Neural cell (in vitro differentiated cells): ENCODE measurements around the gene NOD1. TPM values are rescaled to one million over a fixed set of nuclear protein-coding genes. Genes with fewer than 3 reads are reported as not detected.

Experiments used
- H2AFZ ChIP-seq: fragments of 200-600, 300-800 bp; sonication (generic), shearing (Covaris generic); 2 replicates; pipeline ENCODE4 v1.6.0; 2014; ENCODE audit warnings: low read depth, mild to moderate bottlenecking, antibody characterized with exemption, low read length, moderate library complexity
- H3F3A ChIP-seq: fragments of 200-600 bp; shearing (Covaris generic); 2 replicates; pipeline ENCODE4 v1.6.1; 2016; ENCODE audit warnings: mild to moderate bottlenecking, moderate library complexity, mixed read lengths, antibody characterized with exemption, low read length; ENCODE audit not compliant: insufficient read depth, poor library complexity, severe bottlenecking
- H3K27ac ChIP-seq: fragments of 200-600, 300-800 bp; sonication (generic), shearing (Covaris generic); 2 replicates; pipeline ENCODE4 v1.5.1; 2014; ENCODE audit warnings: mild to moderate bottlenecking, low read length, moderate library complexity
- H3K27me3 ChIP-seq: fragments of 300-800, 200-600 bp; sonication (generic), shearing (Covaris generic); 2 replicates; pipeline ENCODE4 v1.6.0; 2014; ENCODE audit warnings: mild to moderate bottlenecking, low read depth, low read length, moderate library complexity; ENCODE audit not compliant: insufficient read depth
- H3K36me3 ChIP-seq: fragments of 300-800, 200-600 bp; sonication (generic), shearing (Covaris generic); 2 replicates; pipeline ENCODE4 v1.5.1; 2014; ENCODE audit warnings: mild to moderate bottlenecking, antibody characterized with exemption, low read length, moderate library complexity; ENCODE audit not compliant: insufficient read depth
- H3K4me2 ChIP-seq: fragments of 300-800, 200-600 bp; sonication (generic), shearing (Covaris generic); 2 replicates; pipeline ENCODE4 v1.6.0; 2014; ENCODE audit warnings: mild to moderate bottlenecking, low read length
- H3K4me3 ChIP-seq: fragments of 300-800, 200-600 bp; sonication (generic), shearing (Covaris generic); 2 replicates; pipeline ENCODE4 v1.5.1; 2014; ENCODE audit warnings: mild to moderate bottlenecking, low read length, moderate library complexity
- H3K79me2 ChIP-seq: fragments of 200-600 bp; shearing (Covaris generic); replicated peaks from 2 replicates; pipeline ENCODE4 v1.6.0; 2014; ENCODE audit warnings: mild to moderate bottlenecking, low read length, moderate library complexity; ENCODE audit not compliant: insufficient read depth
- H3K9ac ChIP-seq: fragments of 300-800, 200-600 bp; sonication (generic), shearing (Covaris generic); 2 replicates; pipeline ENCODE4 v1.6.1; 2016; ENCODE audit warnings: mild to moderate bottlenecking, low read length, mixed read lengths
- H3K9me2 ChIP-seq: fragments of 200-600 bp; shearing (Covaris generic); 2 replicates; pipeline ENCODE4 v1.6.1; 2016; ENCODE audit warnings: mild to moderate bottlenecking, low read length, mixed read lengths; ENCODE audit not compliant: insufficient read depth
- H3K9me3 ChIP-seq: fragments of 200-600, 300-800 bp; sonication (generic), shearing (Covaris generic); 2 replicates; pipeline ENCODE4 v1.6.1; 2016; ENCODE audit warnings: mild to moderate bottlenecking, mixed run types, low read length, moderate library complexity, mixed read lengths
- H4K20me1 ChIP-seq: fragments of 200-600 bp; shearing (Covaris generic); 2 replicates; pipeline ENCODE4 v1.6.1; 2016; ENCODE audit warnings: mild to moderate bottlenecking, mixed run types; ENCODE audit not compliant: insufficient read depth
- EP300 ChIP-seq: fragments of 450-650 bp; conservative IDR thresholded peaks from 2 replicates; pipeline ENCODE4 v1.6.1; 2014; ENCODE audit warnings: antibody characterized with exemption, mild to moderate bottlenecking, moderate library complexity; ENCODE audit not compliant: poor library complexity, severe bottlenecking
- EZH2 ChIP-seq: fragments of 200-600, 300-800 bp; shearing (Covaris generic), sonication (generic); IDR thresholded peaks from 2 replicates; pipeline ENCODE4 v1.6.1; 2014; ENCODE audit warnings: antibody characterized with exemption, low read length, borderline replicate concordance, mild to moderate bottlenecking; ENCODE audit not compliant: insufficient read depth, poor library complexity, severe bottlenecking
- MXI1 ChIP-seq: fragments of 450-650 bp; conservative IDR thresholded peaks from 2 replicates; pipeline ENCODE4 v1.6.1; 2014; ENCODE audit warnings: antibody characterized with exemption, mild to moderate bottlenecking; ENCODE audit not compliant: poor library complexity, severe bottlenecking
- POLR2AphosphoS5 ChIP-seq: IDR thresholded peaks from 2 replicates; pipeline ENCODE4 v1.6.1; 2012
- RAD21 ChIP-seq: fragments of 450-650 bp; conservative IDR thresholded peaks from 2 replicates; pipeline ENCODE4 v1.6.1; 2014; ENCODE audit warnings: antibody characterized with exemption, mild to moderate bottlenecking, moderate library complexity
- REST ChIP-seq: IDR thresholded peaks from 2 replicates; pipeline ENCODE4 v1.6.1; 2012; ENCODE audit warnings: borderline replicate concordance
- SMC3 ChIP-seq: fragments of 450-650 bp; conservative IDR thresholded peaks from 2 replicates; pipeline ENCODE4 v1.6.1; 2014; ENCODE audit warnings: antibody characterized with exemption, mild to moderate bottlenecking, moderate library complexity; ENCODE audit not compliant: poor library complexity
- TAF1 ChIP-seq: IDR thresholded peaks from 2 replicates; pipeline ENCODE4 v1.6.1; 2012; ENCODE audit warnings: low read depth
- polyA plus RNA-seq: library from polyadenylated mRNA; depleted of rRNA; stranded (reverse); fragments of >200 nt; gene quantifications from 2 replicates; pipeline ENCODE4 v1.2.3, GENCODE V29; 2014
- TF ChIP-seq, protein P1 (sequence below): fragments of 450-650 bp; IDR thresholded peaks from 2 replicates; pipeline ENCODE4 v1.5.1; 2014; ENCODE audit warnings: antibody characterized with exemption, mild to moderate bottlenecking, moderate library complexity; ENCODE audit not compliant: poor library complexity, severe bottlenecking

Gene NOD1
- polyA plus RNA-seq, 1 donor from 2014 or later, result 0.43 TPM

- TF ChIP-seq TAF1 (no peak), REST (no peak), MXI1 (no peak), SMC3 (no peak), RAD21 (no peak), EP300 (no peak)
- TF ChIP-seq, protein P1, sequence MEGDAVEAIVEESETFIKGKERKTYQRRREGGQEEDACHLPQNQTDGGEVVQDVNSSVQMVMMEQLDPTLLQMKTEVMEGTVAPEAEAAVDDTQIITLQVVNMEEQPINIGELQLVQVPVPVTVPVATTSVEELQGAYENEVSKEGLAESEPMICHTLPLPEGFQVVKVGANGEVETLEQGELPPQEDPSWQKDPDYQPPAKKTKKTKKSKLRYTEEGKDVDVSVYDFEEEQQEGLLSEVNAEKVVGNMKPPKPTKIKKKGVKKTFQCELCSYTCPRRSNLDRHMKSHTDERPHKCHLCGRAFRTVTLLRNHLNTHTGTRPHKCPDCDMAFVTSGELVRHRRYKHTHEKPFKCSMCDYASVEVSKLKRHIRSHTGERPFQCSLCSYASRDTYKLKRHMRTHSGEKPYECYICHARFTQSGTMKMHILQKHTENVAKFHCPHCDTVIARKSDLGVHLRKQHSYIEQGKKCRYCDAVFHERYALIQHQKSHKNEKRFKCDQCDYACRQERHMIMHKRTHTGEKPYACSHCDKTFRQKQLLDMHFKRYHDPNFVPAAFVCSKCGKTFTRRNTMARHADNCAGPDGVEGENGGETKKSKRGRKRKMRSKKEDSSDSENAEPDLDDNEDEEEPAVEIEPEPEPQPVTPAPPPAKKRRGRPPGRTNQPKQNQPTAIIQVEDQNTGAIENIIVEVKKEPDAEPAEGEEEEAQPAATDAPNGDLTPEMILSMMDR, result no peak
- H3K79me2 ChIP-seq, result no peaks in the 10 kb centered on the region
- no peaks in the 10 kb centered on the region for H4K20me1 ChIP-seq
- H3K9me2 ChIP-seq, result no peaks in the 10 kb centered on the region
- no peak overlapping the region for H3K9ac ChIP-seq
- no peaks in the 10 kb centered on the region for H3K27me3 ChIP-seq
- no peak overlapping the region for H3K4me3 ChIP-seq
- H3K27ac ChIP-seq, result no peak overlapping the region
- H3K36me3 ChIP-seq, result no peaks in the 10 kb centered on the region
- no peaks in the 10 kb centered on the region for H3K9me3 ChIP-seq
- no peaks in the 10 kb centered on the region for H3F3A ChIP-seq
- H2AFZ ChIP-seq, result no peak overlapping the region
- H3K4me2 ChIP-seq, result no peak overlapping the region
Measured at GRCh38 chr7:30524545-30524944, 46.0 kb upstream of the NOD1 start.

DNA sequence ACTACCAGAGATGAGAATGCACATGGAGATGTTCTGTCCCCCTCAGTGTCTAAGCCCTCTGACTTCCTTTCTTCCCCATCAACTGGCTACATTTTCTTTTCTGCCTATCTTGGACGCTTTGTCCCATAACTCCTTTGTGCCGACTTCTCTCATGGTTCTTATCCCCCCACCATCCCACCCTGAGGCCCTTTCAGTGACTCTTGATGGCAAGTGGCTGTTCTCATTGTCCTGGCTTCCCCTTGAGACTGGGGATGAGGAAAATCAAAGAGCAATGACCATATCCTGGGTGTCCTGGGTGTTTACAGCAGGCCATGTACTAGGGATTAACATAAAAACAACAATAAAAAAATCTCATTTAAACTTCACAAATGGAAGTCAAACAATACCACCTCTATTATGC, 44.9 kb upstream of the NOD1 start:
- Histone ChIP-seq H3K27me3 (no peaks in the 10 kb centered on the region), H3K9me3 (no peaks in the 10 kb centered on the region), H3K4me3 (no peak overlapping the region), H3K4me2 (no peak overlapping the region), H3K79me2 (no peaks in the 10 kb centered on the region), H3F3A (no peaks in the 10 kb centered on the region), H2AFZ (no peak overlapping the region), H3K9ac (no peak overlapping the region), H3K36me3 (no peaks in the 10 kb centered on the region), H3K27ac (no peak overlapping the region), H3K9me2 (no peaks in the 10 kb centered on the region), H4K20me1 (no peaks in the 10 kb centered on the region)
- TF ChIP-seq, protein P1, result no peak
- TF ChIP-seq POLR2AphosphoS5, result no peak
- no peak for TF ChIP-seq TAF1
- TF ChIP-seq MXI1, result no peak
- no peak for TF ChIP-seq RAD21
- TF ChIP-seq REST, result no peak
- TF ChIP-seq EZH2, result no peak
- no peak for TF ChIP-seq EP300
- no peak for TF ChIP-seq SMC3
